NAMALWA (cell line): ENCODE measurements around the gene SPAG5.

Source experiments
- DNase-seq: peaks from one replicate; pipeline ENCODE4 v3.0.0-alpha.2; 2015; ENCODE audit warnings: low spot score

SPAG5 gene

GRCh38 chr17:28573966-28574480 lies 24.8 kb downstream of the SPAG5 start:
- no peak for DNase-seq

- DNase-seq, result no peak
Measured at GRCh38 chr17:28573521-28573920, 25.3 kb downstream of the SPAG5 start.

GRCh38 chr17:28573040-28573380 lies 25.8 kb downstream of the SPAG5 start:
- no peak for DNase-seq

GRCh38 chr17:28572259-28573039 lies 26.4 kb downstream of the SPAG5 start:
- no peak for DNase-seq

- peak; percentile 94 for DNase-seq
Measured at GRCh38 chr17:28571361-28572122, 27.3 kb downstream of the SPAG5 start, which contains the start of gene PIGS. Gene PIGS, minus strand, starts transcription at chr17:28571524. Its CDS starts 28 bp downstream, at chr17:28571496.

- peak; percentile 68 for DNase-seq
Measured at GRCh38 chr17:28570716-28571360, 28.0 kb downstream of the SPAG5 start.

- no peak for DNase-seq
Measured at GRCh38 chr17:28569446-28569845, 29.4 kb downstream of the SPAG5 start.

GRCh38 chr17:28567604-28568003 lies 31.2 kb downstream of the SPAG5 start:
- DNase-seq, result peak; percentile 76

- DNase-seq, result no peak
Measured at GRCh38 chr17:28563475-28563874, 35.4 kb downstream of the SPAG5 start.

GRCh38 chr17:28555022-28555421 lies 43.8 kb downstream of the SPAG5 start:
- no peak for DNase-seq

GRCh38 chr17:28554565-28554964 lies 44.3 kb downstream of the SPAG5 start:
- DNase-seq, result no peak

GRCh38 chr17:28553000-28553505 lies 45.8 kb downstream of the SPAG5 start:
- DNase-seq, result peak; percentile 6

- peak; percentile 82 for DNase-seq
Measured at GRCh38 chr17:28552176-28552999, 46.4 kb downstream of the SPAG5 start, which contains the start of gene UNC119. Gene UNC119, minus strand, starts transcription at chr17:28552624. Its CDS starts 67 bp downstream, at chr17:28552557.

- DNase-seq, result no peak
Measured at GRCh38 chr17:28551421-28552175, 47.2 kb downstream of the SPAG5 start.

GRCh38 chr17:28550858-28551257 lies 48.0 kb downstream of the SPAG5 start:
- no peak for DNase-seq

GRCh38 chr17:28549236-28550132 lies 49.3 kb downstream of the SPAG5 start:
- DNase-seq, result peak; percentile 65

GRCh38 chr17:28548417-28549130 lies 50.3 kb downstream of the SPAG5 start:
- no peak for DNase-seq

- DNase-seq, result peak; percentile 89
Measured at GRCh38 chr17:28547623-28548416, 51.0 kb downstream of the SPAG5 start.
